Measurements from ENCODE around the gene SF3B3. TPM values are rescaled to one million over a fixed set of nuclear protein-coding genes. Genes with fewer than 3 reads are reported as not detected.

Gene SF3B3
- total RNA-seq, 1 experiment from 2014 or later, result 475 TPM

GRCh38 chr16:70598937-70599503, 75.4 kb downstream of the SF3B3 start (continued):
- TF ChIP-seq, protein P1, sequence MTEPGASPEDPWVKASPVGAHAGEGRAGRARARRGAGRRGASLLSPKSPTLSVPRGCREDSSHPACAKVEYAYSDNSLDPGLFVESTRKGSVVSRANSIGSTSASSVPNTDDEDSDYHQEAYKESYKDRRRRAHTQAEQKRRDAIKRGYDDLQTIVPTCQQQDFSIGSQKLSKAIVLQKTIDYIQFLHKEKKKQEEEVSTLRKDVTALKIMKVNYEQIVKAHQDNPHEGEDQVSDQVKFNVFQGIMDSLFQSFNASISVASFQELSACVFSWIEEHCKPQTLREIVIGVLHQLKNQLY (CRISPR knock-in tag; IDR thresholded peaks at IDR 0.05), result no peak
- no peak for TF ChIP-seq TP53 (CRISPR knock-in tag; IDR thresholded peaks at IDR 0.05)
- TF ChIP-seq, protein P2, sequence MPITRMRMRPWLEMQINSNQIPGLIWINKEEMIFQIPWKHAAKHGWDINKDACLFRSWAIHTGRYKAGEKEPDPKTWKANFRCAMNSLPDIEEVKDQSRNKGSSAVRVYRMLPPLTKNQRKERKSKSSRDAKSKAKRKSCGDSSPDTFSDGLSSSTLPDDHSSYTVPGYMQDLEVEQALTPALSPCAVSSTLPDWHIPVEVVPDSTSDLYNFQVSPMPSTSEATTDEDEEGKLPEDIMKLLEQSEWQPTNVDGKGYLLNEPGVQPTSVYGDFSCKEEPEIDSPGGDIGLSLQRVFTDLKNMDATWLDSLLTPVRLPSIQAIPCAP (CRISPR knock-in tag; IDR thresholded peaks at IDR 0.05), result no peak
- TF ChIP-seq ZNF138 (CRISPR knock-in tag; conservative IDR thresholded peaks at IDR 0.05), result no peak

DNA sequence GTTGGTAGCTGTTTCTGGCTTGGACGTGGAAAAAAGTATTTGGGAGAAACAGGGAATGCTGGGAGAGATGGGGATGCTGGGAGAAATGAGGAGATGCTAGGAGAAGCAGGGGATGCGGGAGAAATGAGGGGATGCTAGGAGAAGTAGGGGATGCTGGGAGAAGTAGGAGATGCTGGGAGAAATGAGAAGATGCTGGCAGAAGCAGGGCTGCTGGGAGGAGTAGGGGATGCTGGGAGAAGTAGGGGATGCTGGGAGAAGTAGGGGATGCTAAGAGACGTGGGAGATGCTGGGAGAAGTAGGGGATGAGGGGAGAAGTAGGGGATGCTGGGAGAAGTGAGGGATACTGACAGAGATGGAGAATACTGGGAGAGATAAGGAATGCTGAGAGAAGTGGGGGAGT, 77.1 kb downstream of the SF3B3 start:
- DNase-seq (ENCODE audit: low spot score) (no peak), ATAC-seq (no peak)
- ChIA-PET POLR2A (no interaction called here), CTCF (no interaction called here)
- Mint-ChIP-seq H3K27me3 (ENCODE audit: low read depth) (peaks cover 17% of the 10 kb centered on the region), H3K4me3 (no peak overlapping the region), H3K9me3 (no peaks in the 10 kb centered on the region), H3K4me1 (no peaks in the 10 kb centered on the region), H3K27ac (no peak overlapping the region), H3K36me3 (no peaks in the 10 kb centered on the region)
- TF ChIP-seq PRDM15 (CRISPR knock-in tag; IDR thresholded peaks at IDR 0.05), result no peak
- TF ChIP-seq SP1 (CRISPR knock-in tag; conservative IDR thresholded peaks at IDR 0.05), result no peak
- TF ChIP-seq, protein P3, sequence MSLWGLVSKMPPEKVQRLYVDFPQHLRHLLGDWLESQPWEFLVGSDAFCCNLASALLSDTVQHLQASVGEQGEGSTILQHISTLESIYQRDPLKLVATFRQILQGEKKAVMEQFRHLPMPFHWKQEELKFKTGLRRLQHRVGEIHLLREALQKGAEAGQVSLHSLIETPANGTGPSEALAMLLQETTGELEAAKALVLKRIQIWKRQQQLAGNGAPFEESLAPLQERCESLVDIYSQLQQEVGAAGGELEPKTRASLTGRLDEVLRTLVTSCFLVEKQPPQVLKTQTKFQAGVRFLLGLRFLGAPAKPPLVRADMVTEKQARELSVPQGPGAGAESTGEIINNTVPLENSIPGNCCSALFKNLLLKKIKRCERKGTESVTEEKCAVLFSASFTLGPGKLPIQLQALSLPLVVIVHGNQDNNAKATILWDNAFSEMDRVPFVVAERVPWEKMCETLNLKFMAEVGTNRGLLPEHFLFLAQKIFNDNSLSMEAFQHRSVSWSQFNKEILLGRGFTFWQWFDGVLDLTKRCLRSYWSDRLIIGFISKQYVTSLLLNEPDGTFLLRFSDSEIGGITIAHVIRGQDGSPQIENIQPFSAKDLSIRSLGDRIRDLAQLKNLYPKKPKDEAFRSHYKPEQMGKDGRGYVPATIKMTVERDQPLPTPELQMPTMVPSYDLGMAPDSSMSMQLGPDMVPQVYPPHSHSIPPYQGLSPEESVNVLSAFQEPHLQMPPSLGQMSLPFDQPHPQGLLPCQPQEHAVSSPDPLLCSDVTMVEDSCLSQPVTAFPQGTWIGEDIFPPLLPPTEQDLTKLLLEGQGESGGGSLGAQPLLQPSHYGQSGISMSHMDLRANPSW (CRISPR knock-in tag; conservative IDR thresholded peaks at IDR 0.05; ENCODE audit: low read depth), result no peak
- no peak for TF ChIP-seq ZNF219 (CRISPR knock-in tag; IDR thresholded peaks at IDR 0.05; ENCODE audit: borderline replicate concordance)
- no peak for TF ChIP-seq ZSCAN18 (CRISPR knock-in tag; IDR thresholded peaks at IDR 0.05)
- no peak for TF ChIP-seq TP53 (CRISPR knock-in tag; IDR thresholded peaks at IDR 0.05)
- no peak for TF ChIP-seq TEAD4 (CRISPR knock-in tag; IDR thresholded peaks at IDR 0.05)
- TF ChIP-seq ZNF263 (CRISPR knock-in tag; IDR thresholded peaks at IDR 0.05; ENCODE audit: low read depth), result no peak
- TF ChIP-seq ZNF423 (CRISPR knock-in tag; IDR thresholded peaks at IDR 0.05), result no peak
- TF ChIP-seq NR2C2 (CRISPR knock-in tag; IDR thresholded peaks at IDR 0.05), result no peak
- TF ChIP-seq KAT7 (CRISPR knock-in tag; IDR thresholded peaks at IDR 0.05; ENCODE audit: borderline replicate concordance), result no peak
- TF ChIP-seq MXD4 (CRISPR knock-in tag; IDR thresholded peaks at IDR 0.05; ENCODE audit: borderline replicate concordance), result no peak
- TF ChIP-seq JUN (CRISPR knock-in tag; IDR thresholded peaks at IDR 0.05), result no peak
